ENCODE data around the gene P2RX6.

DNA sequence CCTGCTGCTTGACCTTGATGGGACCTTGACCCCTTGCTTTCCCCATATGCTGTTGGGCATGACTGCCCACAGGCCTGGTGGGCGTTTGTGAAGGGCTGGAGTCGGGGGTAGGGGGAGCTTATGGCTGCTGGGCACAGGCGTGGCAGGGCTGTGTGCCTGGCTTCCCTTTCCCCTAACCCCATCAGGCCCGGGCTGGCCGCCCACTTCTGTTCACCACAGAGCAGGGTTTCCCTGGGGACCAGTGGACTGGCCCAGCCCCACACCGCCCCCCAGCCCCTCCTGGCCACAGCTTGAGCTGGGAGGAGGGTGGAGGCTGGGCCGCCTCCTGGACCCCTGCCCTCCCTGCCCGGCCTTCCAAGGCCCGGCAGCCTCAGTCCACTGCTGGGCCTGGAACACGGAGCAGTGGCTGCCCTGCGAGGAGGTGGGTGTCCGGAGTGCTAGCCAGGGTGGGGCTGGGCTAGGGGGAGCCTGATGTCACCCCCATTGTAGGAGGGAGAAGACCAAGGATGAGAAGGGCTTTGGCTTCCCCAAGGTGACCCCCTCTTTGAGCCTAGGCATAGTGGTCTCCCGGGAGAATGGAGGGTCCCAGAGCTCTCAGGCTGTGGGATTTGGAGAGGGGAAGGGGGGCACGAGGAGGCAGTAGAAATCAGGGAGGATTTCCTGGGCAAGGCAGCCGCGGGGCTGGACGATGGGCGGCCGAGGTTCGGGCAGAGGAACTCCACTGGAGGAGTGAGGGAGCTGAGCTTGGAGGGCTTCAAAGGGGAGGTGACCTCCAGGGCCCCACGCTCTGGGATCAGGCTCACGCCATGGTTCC is 47.9 kb upstream of the P2RX6 start, which contains the start of gene AIFM3:
- TF ChIP-seq ELF4 (IDR thresholded peaks at IDR 0.05): no peak
- no peak for TF ChIP-seq ZNF384 (IDR thresholded peaks at IDR 0.05)
- no peak for TF ChIP-seq FOXM1 (IDR thresholded peaks at IDR 0.05; ENCODE audit: borderline replicate concordance)
- no peak for TF ChIP-seq SP1 (IDR thresholded peaks at IDR 0.05)
- no peak for TF ChIP-seq FOXK2 (IDR thresholded peaks at IDR 0.05)
- TF ChIP-seq NFRKB (IDR thresholded peaks at IDR 0.05): no peak
- no peak for TF ChIP-seq L3MBTL2 (conservative IDR thresholded peaks at IDR 0.05)
- no peak for TF ChIP-seq TARDBP (IDR thresholded peaks at IDR 0.05)
- TF ChIP-seq HDGF (IDR thresholded peaks at IDR 0.05; ENCODE audit: borderline replicate concordance): no peak
- no peak for TF ChIP-seq ARNT (IDR thresholded peaks at IDR 0.05)
- no peak for TF ChIP-seq CTBP1 (IDR thresholded peaks at IDR 0.05; ENCODE audit: borderline replicate concordance)
